K562 (cell line): ENCODE measurements around the gene KIAA0040. TPM values are rescaled to one million over a fixed set of nuclear protein-coding genes. Genes with fewer than 3 reads are reported as not detected.

ENCODE experiments used
- ATAC-seq: fragments of 200-7000 bp; cut with Tn5 transposase; 3 replicates; pipeline ENCODE4 v1.9.1; 2020; ENCODE audit warnings: moderate library complexity
- BruUV-seq: library from RNA; stranded (reverse); fragments of 400-500 nt; replicated peaks from 2 replicates; lab custom pipeline; 2021; lab: Mats Ljungman, UMichigan
- CTCF ChIA-PET: fragments of 300-600 bp; formaldehyde crosslinking; extraction: SDS; loops from one replicate; lab custom pipeline; 2021; ENCODE audit warnings: low intra/inter-chr PET ratio; lab: Yijun Ruan, JAX
- POLR2A ChIA-PET: fragments of 300-600, 350-650 bp; sonication (Branson Sonifier 250); formaldehyde crosslinking; extraction: SDS; loops from one replicate; lab custom pipeline; 2021; ENCODE audit warnings: antibody characterized with exemption, inconsistent platforms; lab: Yijun Ruan, JAX
- DNase-seq, 4 experiments: peaks; one replicate each; pipeline versions ENCODE4 v3.0.0 to v3.0.0-alpha.2; 2011 to 2018; ENCODE audit warnings: low spot score in 3 of 4, mixed read lengths in 3 of 4; ENCODE audit errors: extremely low read depth in 1 of 4
- FAIRE-seq: peaks from 2 replicates; lab custom pipeline; 2011; peaks lifted over from hg19 to GRCh38; lab: Jason Lieb, UNC
- H2AFZ ChIP-seq: 2 replicates; pipeline ENCODE4 v1.6.0; 2011; ENCODE audit warnings: low read depth, low read length, control low read depth, inconsistent platforms
- H3K27ac ChIP-seq: fragments of 200-600 bp; 3 replicates; pipeline ENCODE4 v1.8.0; 2011; ENCODE audit warnings: low read depth, mild to moderate bottlenecking, control low read depth, inconsistent platforms, low read length, moderate library complexity, mixed read lengths; ENCODE audit errors: extremely low read depth
- H3K27me3 ChIP-seq, 2 experiments: fragments of 300-600 bp in 1 of 2; 2 replicates in 1 of 2; 3 replicates in 1 of 2; pipeline versions ENCODE4 v1.6.0 to v1.8.0; 2011; ENCODE audit warnings: inconsistent platforms in 2 of 2, low read length in 2 of 2, mild to moderate bottlenecking in 1 of 2, mixed read lengths in 1 of 2, moderate library complexity in 1 of 2; ENCODE audit not compliant: control insufficient read depth in 2 of 2, insufficient read depth in 2 of 2
- H3K36me3 ChIP-seq: fragments of 300-600 bp; 3 replicates; pipeline ENCODE4 v1.8.0; 2011; ENCODE audit warnings: mild to moderate bottlenecking, low read length, inconsistent platforms; ENCODE audit not compliant: control insufficient read depth, insufficient read depth
- H3K4me1 ChIP-seq, 2 experiments: fragments of 200-600 bp in 1 of 2; replicated peaks in 1 of 2; 2 replicates in 1 of 2; 3 replicates in 1 of 2; pipeline versions ENCODE4 v1.5.1 to v1.8.0; 2011; ENCODE audit warnings: inconsistent platforms in 2 of 2, low read length in 2 of 2, mild to moderate bottlenecking in 1 of 2, mixed read lengths in 1 of 2, moderate library complexity in 1 of 2; ENCODE audit not compliant: control insufficient read depth in 2 of 2, insufficient read depth in 2 of 2
- H3K4me2 ChIP-seq: 2 replicates; pipeline ENCODE4 v1.6.1; 2011; ENCODE audit warnings: low read length, control low read depth, inconsistent platforms, mixed read lengths; ENCODE audit not compliant: insufficient read depth
- H3K4me3 ChIP-seq: fragments of 200-600 bp; sonication (generic), shearing (Covaris generic); 2 replicates; pipeline ENCODE4 v1.5.1; 2016; ENCODE audit warnings: control low read depth, inconsistent platforms
- H3K79me2 ChIP-seq: fragments of 200-600 bp; 3 replicates; pipeline ENCODE4 v1.8.0; 2011; ENCODE audit warnings: low read length, inconsistent platforms; ENCODE audit not compliant: control insufficient read depth, insufficient read depth
- H3K9ac ChIP-seq, 2 experiments: 2 replicates each; pipeline versions ENCODE4 v1.6.0 to v1.6.1; 2011; ENCODE audit warnings: low read depth in 2 of 2, low read length in 2 of 2, control low read depth in 1 of 2, inconsistent platforms in 1 of 2, mild to moderate bottlenecking in 1 of 2, mixed read lengths in 1 of 2; ENCODE audit not compliant: insufficient read depth in 1 of 2
- H3K9me1 ChIP-seq: one replicate; pipeline ENCODE4 v1.6.0; 2011; ENCODE audit warnings: inconsistent platforms, mild to moderate bottlenecking, low read length, moderate library complexity; ENCODE audit not compliant: control insufficient read depth, insufficient read depth
- H3K9me3 ChIP-seq: replicated peaks from 2 replicates; pipeline ENCODE4 v1.5.1; 2011; ENCODE audit warnings: low read depth, low read length, inconsistent platforms; ENCODE audit not compliant: control insufficient read depth, insufficient read depth
- H4K20me1 ChIP-seq: replicated peaks from 2 replicates; pipeline ENCODE4 v1.6.1; 2011; ENCODE audit warnings: low read length, inconsistent platforms, mixed read lengths; ENCODE audit not compliant: control insufficient read depth, insufficient read depth
- KLF13 ChIP-seq: fragments of 450-650 bp; IDR thresholded peaks from 2 replicates; pipeline ENCODE4 v1.6.1; 2016; ENCODE audit warnings: missing genetic modification characterization, low read depth, mild to moderate bottlenecking, missing compliant biosample characterization, moderate library complexity, borderline replicate concordance
- MCM5 ChIP-seq: fragments of 450-650 bp; IDR thresholded peaks from 2 replicates; pipeline ENCODE4 v1.6.1; 2016; ENCODE audit warnings: low read depth
- NCOA6 ChIP-seq: fragments of 450-650 bp; IDR thresholded peaks from 2 replicates; pipeline ENCODE4 v1.6.1; 2017; ENCODE audit warnings: mild to moderate bottlenecking
- TCF7L2 ChIP-seq: fragments of 150-350 bp; IDR thresholded peaks from 2 replicates; pipeline ENCODE4 v1.6.1; 2016; ENCODE audit warnings: low read depth, mild to moderate bottlenecking, low read length, moderate library complexity
- ZC3H4 ChIP-seq: sonication (generic); formaldehyde crosslinking; IDR thresholded peaks from 2 replicates; pipeline ENCODE4 v1.9.0; 2021; ENCODE audit warnings: missing genetic modification reagents, borderline replicate concordance
- ZNF133 ChIP-seq: fragments of 250-450 bp; sonication (Bioruptor Pico); IDR thresholded peaks from 2 replicates; pipeline ENCODE4 v1.4.0; 2020; ENCODE audit warnings: mild to moderate bottlenecking
- WGBS: fragments of 100-300 bp; shearing (Covaris generic); methylation state at CpG from one replicate; pipeline ENCODE4 v1.1.6; 2016; ENCODE audit warnings: low coverage, mixed read lengths; ENCODE audit not compliant: insufficient coverage; ENCODE audit errors: missing lambda C conversion rate; 5-methylcytosine and 5-hydroxymethylcytosine counted together
- in situ Hi-C: fragments of 300-500 bp; cut with MboI; formaldehyde crosslinking; loops from 4 replicates; pipeline ENCODE4 v1.15.0; 2018; ENCODE audit warnings: inconsistent platforms, mixed read lengths
- intact Hi-C: fragments of 100-400 bp; cut with micrococcal nuclease; formaldehyde crosslinking; loops from 2 replicates; pipeline ENCODE4 v1.14.2; 2022
- polyA plus RNA-seq, 8 experiments: library from polyadenylated mRNA; depleted of rRNA in 4 of 8; stranded (reverse) in 5 of 8; unstranded in 3 of 8; fragments of >200 nt; fragmentation: Nextera tagmentation in 2 of 8; fragmentation: Illumina TruSeq in 1 of 8; extraction: Ambion mirVana in 2 of 8; extraction: Trizol in 1 of 8; gene quantifications; 2 replicates each; pipeline versions ENCODE4 v1.2.1 to v1.2.3, GENCODE V29; 2011 to 2014; ENCODE audit warnings: inconsistent platforms in 1 of 8, missing spikeins in 1 of 8
- total RNA-seq, 7 experiments: library from RNA; depleted of rRNA in 6 of 7; stranded (reverse); fragments of >200 nt in 6 of 7; fragmentation: Illumina TruSeq in 2 of 7; extraction: Trizol in 2 of 7; gene quantifications; 2 replicates each; pipeline versions ENCODE4 v1.2.1 to v1.2.3, GENCODE V29; 2011 to 2021; ENCODE audit warnings: low replicate concordance in 1 of 7
- TF ChIP-seq, protein P1 (sequence below): fragments of 450-650 bp; IDR thresholded peaks from 2 replicates; pipeline ENCODE4 v1.6.1; 2014; ENCODE audit warnings: low read depth, mild to moderate bottlenecking, moderate library complexity, borderline replicate concordance
- TF ChIP-seq, protein P2 (sequence below): fragments of 450-650 bp; IDR thresholded peaks from one replicate; pipeline ENCODE4 v1.6.1; 2018; ENCODE audit warnings: mild to moderate bottlenecking, moderate library complexity; ENCODE audit not compliant: partially characterized antibody

The KIAA0040 gene
- total and polyA plus RNA-seq, 9 of the 15 experiments (the other 6 are each of a cell fraction or from before 2014, with no cell fraction given): 3.4 to 13.6 (median 7.1) TPM

DNA sequence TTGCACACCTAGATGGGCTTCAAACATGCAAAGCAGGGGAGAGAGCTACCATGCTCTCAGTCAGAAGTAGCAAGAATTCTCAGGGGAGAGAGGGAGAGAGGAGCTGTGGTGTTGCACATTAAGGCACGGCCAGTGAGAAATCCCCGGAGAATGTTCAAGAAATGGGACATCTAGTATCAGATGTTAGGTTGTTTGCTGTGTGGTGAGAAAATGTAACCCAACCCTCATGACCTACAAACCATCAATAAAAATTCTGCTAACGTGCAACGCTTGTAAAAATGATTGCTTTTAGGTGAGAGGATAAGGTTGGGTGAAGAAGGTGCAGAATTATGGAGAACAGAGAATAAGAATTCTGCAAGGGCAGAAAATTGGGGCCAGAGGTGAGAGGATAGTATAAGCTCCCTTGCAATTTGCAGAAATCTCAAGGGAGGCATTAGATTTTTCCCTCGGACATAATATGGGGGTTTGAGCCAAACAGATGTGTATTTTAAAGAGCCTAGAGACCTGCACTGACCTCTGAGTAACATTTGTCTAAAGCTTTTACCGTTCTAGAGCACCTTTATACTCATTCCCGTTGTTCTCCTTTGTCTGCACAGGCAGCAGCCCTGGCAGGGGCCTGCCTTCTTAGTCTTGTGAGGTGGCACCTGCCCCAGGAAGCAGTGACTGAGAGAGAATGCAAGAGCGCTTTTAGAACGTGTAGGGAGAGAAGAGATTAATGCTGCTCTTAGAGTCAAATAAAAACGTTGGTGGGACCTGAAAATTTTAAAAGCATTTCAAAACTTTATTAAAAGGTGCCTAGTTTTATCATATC, 25.4 kb upstream of the KIAA0040 start:
- Histone ChIP-seq H3K4me2 (no peak overlapping the region), H3K27me3 (peaks cover 0 to 7% of the 10 kb centered on the region in 2 experiments; a peak in 1 of 5 replicates), H4K20me1 (no peaks in the 10 kb centered on the region), H3K27ac (no peak overlapping the region), H2AFZ (no peak overlapping the region), H3K9me3 (no peaks in the 10 kb centered on the region), H3K36me3 (no peaks in the 10 kb centered on the region), H3K9me1 (no peaks in the 10 kb centered on the region), H3K4me3 (no peak overlapping the region), H3K9ac (no peak overlapping the region), H3K4me1 (peaks cover 0 to 3% of the 10 kb centered on the region in 2 experiments; a peak in 3 of 5 replicates), H3K79me2 (no peaks in the 10 kb centered on the region)
- no peak for FAIRE-seq
- intact Hi-C loops: no loop called here
- BruUV-seq: no TSS peak
- 7% methylated on average over 10 of the region's 10 CpGs for WGBS
- in situ Hi-C loops: no loop called here
- ATAC-seq: no peak
- TF ChIP-seq ZNF133 (CRISPR knock-in tag) (no peak), MCM5 (no peak)
- ChIA-PET POLR2A (interaction anchor here (0.6 to 1.3 kb wide), 3 partner anchors 9 to 1187 kb away, joined by 3 read pairs; no protein-coding TSS in a partner anchor), CTCF (interaction anchor here (0.6 to 1.5 kb wide), 2 partner anchors 63 to 1626 kb away, joined by 3 to 4 read pairs; no protein-coding TSS in a partner anchor)
- no peak for DNase-seq

DNA sequence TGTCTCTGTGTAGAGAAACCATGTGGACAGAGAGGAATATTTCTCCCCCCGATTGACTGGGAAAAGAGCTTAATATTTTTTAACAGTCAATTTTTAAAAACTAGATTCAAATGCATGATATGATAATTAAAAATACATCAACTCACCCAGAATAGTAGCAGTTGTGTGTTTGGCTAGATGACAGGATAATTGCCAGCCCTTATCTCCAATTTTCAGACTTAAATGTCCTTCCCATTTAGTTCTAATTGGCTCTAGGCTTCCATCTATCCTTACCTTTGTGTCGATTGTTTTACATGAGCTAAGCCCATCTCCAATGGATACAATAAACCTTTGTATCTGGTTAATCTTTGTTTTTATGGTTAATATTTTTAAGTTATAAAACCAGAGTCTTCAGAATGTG, 23.9 kb upstream of the KIAA0040 start:
- no peaks in the 10 kb centered on the region for H3K79me2 ChIP-seq
- no peak for FAIRE-seq
- no peaks in the 10 kb centered on the region for H3K36me3 ChIP-seq
- WGBS: 7% methylated on average over 2 of the region's 2 CpGs
- H3K9ac ChIP-seq: no peak overlapping the region
- ChIA-PET CTCF (interaction anchor here (0.6 kb wide), 1 partner anchor 1590 kb away, joined by 3 read pairs; no protein-coding TSS in a partner anchor), POLR2A (interaction anchor here (1.4 kb wide), 1 partner anchor 9 kb away, joined by 3 read pairs; no protein-coding TSS in a partner anchor)
- H3K4me2 ChIP-seq: no peak overlapping the region
- intact Hi-C loops: no loop called here
- H3K27ac ChIP-seq: no peak overlapping the region
- no peaks in the 10 kb centered on the region; a peak in 2 of 5 replicates for H3K4me1 ChIP-seq
- in situ Hi-C loops: no loop called here
- no TSS peak for BruUV-seq
- no peaks in the 10 kb centered on the region for H3K9me3 ChIP-seq
- H4K20me1 ChIP-seq: no peaks in the 10 kb centered on the region
- H3K27me3 ChIP-seq: peaks cover 0 to 7% of the 10 kb centered on the region in 2 experiments; a peak in 1 of 5 replicates
- no peak overlapping the region for H3K4me3 ChIP-seq
- DNase-seq: no peak
- ATAC-seq: no peak
- H2AFZ ChIP-seq: no peak overlapping the region
- H3K9me1 ChIP-seq: no peaks in the 10 kb centered on the region
- TF ChIP-seq, protein P1, sequence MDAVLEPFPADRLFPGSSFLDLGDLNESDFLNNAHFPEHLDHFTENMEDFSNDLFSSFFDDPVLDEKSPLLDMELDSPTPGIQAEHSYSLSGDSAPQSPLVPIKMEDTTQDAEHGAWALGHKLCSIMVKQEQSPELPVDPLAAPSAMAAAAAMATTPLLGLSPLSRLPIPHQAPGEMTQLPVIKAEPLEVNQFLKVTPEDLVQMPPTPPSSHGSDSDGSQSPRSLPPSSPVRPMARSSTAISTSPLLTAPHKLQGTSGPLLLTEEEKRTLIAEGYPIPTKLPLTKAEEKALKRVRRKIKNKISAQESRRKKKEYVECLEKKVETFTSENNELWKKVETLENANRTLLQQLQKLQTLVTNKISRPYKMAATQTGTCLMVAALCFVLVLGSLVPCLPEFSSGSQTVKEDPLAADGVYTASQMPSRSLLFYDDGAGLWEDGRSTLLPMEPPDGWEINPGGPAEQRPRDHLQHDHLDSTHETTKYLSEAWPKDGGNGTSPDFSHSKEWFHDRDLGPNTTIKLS: no peak
- no peak for TF ChIP-seq KLF13 (tag)
- TF ChIP-seq, protein P2, sequence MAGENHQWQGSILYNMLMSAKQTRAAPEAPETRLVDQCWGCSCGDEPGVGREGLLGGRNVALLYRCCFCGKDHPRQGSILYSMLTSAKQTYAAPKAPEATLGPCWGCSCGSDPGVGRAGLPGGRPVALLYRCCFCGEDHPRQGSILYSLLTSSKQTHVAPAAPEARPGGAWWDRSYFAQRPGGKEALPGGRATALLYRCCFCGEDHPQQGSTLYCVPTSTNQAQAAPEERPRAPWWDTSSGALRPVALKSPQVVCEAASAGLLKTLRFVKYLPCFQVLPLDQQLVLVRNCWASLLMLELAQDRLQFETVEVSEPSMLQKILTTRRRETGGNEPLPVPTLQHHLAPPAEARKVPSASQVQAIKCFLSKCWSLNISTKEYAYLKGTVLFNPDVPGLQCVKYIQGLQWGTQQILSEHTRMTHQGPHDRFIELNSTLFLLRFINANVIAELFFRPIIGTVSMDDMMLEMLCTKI: no peak
- TF ChIP-seq NCOA6: no peak
- no peak for TF ChIP-seq ZC3H4 (CRISPR knock-in tag)
- no peak for TF ChIP-seq TCF7L2
